HG03039 (cell line): ENCODE data around the gene ZNF318.

ENCODE experiments used
- ATAC-seq: cut with Tn5 transposase; IDR thresholded peaks from one replicate; pipeline ENCODE4 v1.9.1; 2021; ENCODE audit warnings: mild to moderate bottlenecking, moderate library complexity; ENCODE audit not compliant: unreplicated experiment

ZNF318 gene

DNA sequence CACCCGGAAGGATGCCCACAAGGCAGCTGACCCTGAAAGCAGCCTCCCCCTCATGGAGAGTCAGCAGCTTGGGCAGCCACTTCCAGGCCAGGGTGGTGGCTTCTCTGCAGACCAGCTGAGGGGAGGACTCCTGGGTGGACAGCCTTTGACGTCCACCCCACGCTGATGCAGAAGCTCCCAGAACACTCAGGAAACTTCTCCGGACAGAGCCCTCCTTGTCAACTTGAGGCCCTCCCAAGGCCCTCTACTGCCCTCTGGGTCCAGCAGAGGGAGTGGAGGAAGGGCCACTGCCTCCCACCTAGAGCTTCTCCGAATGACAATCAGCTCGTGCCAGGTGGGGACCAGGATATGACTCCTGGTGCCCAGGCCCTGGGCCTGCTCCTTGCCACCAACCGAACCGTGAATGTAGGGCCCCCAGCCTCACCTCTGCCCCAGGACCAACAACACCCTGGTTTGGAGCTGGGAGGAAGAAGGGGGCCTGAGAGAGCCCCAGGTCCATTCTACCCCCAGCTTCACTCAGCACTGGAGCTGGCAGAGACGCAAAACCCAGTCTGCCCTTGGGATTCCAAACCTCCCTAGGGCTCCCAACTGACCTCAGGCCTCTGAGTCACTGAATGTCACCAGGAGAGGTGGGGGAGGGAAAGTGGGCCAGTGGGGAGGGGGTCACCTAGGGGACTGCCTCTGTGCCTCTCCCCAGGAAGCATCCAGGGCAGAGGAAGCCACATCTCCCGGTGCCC is 82.3 kb downstream of the ZNF318 start:
- ATAC-seq: no peak

DNA sequence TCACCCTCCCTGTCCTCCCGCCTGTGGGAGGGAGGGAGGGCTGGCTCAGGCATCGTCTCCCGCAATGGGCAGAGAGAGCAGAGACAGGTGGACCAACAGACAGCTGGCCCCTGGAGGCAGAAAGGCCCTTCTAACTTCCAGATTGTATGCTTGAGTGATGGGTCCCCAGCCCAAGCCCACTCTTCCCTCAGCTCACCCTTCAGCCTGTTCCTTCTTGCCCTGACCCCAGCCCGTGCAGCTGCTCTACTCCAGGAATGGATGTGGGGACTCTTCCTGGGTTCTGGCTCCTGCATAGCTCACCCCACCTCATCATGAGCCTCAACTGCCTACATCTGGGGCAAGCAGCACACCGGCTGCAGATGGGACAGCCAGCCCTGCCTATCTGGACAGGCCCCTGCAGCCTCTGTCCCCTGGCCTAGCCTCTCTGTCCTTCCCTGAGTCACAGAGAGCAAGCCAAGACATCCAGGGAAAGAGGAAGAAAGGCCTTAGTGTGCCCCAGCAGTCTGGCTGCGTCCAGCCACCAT is 82.9 kb downstream of the ZNF318 start:
- ATAC-seq: no peak
